GM06990 (cell line): ENCODE data around the gene HLA-G.

Experiments
- DNase-seq: peaks from one replicate; pipeline ENCODE4 v3.0.0-alpha.2; 2011; ENCODE audit not compliant: insufficient read length; ENCODE audit errors: extremely low read depth
- H3K27me3 ChIP-seq: replicated peaks from 2 replicates; pipeline ENCODE4 v1.6.0; 2011; ENCODE audit warnings: low read length; ENCODE audit not compliant: control insufficient read depth, insufficient read depth
- H3K36me3 ChIP-seq: 2 replicates; pipeline ENCODE4 v1.5.1; 2011; ENCODE audit warnings: low read length; ENCODE audit not compliant: control insufficient read depth, insufficient read depth
- H3K4me3 ChIP-seq: replicated peaks from 2 replicates; pipeline ENCODE4 v1.5.1; 2011; ENCODE audit warnings: low read depth, mild to moderate bottlenecking, control low read depth, low read length
- TF ChIP-seq, protein P1 (sequence below): IDR thresholded peaks from 2 replicates; pipeline ENCODE4 v1.5.1; 2011; ENCODE audit warnings: low read length, control low read depth, mild to moderate bottlenecking, inconsistent platforms; ENCODE audit not compliant: insufficient read depth, poor library complexity, severe bottlenecking

HLA-G gene

DNA sequence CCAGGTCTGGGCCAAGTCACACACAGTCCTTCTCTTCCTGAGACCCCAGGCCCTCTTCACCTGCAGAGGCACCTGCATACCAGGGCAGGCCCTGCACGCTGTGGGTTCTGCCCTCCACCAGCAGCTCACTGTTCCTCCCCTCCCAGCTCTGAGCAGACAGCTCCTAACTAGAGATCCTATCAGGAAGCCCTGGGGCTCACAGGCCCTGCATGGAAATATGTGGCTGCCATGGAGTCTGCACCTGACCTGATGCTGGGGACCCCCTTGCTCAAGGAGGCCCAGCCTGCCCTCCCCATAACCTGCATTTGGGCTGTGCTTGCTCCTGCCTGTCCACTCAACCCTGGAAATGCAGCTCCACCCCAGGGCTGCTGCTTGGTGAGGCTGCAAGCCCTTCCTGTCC is 14.6 kb upstream of the HLA-G start:
- TF ChIP-seq, protein P1, sequence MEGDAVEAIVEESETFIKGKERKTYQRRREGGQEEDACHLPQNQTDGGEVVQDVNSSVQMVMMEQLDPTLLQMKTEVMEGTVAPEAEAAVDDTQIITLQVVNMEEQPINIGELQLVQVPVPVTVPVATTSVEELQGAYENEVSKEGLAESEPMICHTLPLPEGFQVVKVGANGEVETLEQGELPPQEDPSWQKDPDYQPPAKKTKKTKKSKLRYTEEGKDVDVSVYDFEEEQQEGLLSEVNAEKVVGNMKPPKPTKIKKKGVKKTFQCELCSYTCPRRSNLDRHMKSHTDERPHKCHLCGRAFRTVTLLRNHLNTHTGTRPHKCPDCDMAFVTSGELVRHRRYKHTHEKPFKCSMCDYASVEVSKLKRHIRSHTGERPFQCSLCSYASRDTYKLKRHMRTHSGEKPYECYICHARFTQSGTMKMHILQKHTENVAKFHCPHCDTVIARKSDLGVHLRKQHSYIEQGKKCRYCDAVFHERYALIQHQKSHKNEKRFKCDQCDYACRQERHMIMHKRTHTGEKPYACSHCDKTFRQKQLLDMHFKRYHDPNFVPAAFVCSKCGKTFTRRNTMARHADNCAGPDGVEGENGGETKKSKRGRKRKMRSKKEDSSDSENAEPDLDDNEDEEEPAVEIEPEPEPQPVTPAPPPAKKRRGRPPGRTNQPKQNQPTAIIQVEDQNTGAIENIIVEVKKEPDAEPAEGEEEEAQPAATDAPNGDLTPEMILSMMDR = no peak
- no peaks in the 10 kb centered on the region for H3K36me3 ChIP-seq
- DNase-seq = no peak
- no peak overlapping the region for H3K4me3 ChIP-seq
- H3K27me3 ChIP-seq = no peaks in the 10 kb centered on the region

DNA sequence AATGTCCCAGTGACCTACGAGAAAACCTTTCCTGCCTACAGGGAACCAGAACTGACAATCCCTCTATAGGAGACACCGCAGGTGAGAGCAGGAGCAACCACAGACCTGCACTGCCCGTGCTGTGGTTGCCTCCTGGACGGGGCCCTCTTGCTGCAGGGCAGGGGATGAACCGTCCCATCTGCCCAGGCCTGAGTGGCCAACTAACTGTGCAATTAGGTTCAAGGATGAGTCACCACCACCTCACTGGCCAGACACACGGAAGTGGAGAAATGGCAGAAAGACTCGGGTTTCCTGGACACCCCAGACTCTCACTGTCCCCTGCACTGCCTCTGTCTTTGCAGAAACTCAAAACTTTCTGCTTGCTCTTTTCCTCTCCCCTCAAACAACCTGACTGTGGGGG is 13.8 kb upstream of the HLA-G start:
- Histone ChIP-seq H3K4me3 (no peak overlapping the region), H3K36me3 (no peaks in the 10 kb centered on the region)
- DNase-seq = no peak

DNA sequence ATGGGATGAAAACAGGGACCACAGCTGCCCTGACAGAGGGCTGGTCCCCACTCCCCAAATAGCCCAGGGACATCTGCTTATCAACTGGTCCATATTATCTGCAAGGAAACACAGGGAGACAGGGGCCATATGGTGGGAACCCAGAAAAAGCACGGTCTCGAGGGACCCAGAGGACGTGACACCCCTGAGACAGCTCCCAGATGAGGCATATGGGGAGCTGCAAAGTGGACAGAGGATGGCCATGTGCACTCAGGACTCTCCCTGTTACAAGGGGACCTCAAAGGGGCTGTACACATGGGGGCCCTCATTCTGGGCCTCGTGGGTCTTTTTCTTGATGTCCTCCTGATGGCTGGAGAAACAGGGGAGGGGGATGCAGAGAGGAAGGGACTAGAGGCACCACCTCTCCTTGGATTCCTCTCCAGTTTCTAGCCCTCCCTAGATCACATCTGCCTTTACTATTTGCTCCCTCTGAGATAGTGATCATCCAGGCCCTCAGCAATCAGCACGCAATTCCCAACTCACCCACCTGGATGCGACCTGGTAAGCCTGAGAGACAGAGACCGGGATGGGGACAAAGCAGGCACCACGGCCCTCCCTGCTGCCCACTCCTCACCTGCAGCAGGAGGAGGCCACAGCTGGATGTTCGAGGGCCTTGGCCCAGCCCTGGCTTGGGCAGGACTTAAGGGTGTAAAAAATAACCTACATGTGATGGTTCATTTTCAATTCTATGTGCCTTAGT is 13.1 kb upstream of the HLA-G start:
- TF ChIP-seq, protein P1 = no peak
- Histone ChIP-seq H3K27me3 (no peaks in the 10 kb centered on the region), H3K4me3 (no peak overlapping the region), H3K36me3 (no peaks in the 10 kb centered on the region)
- DNase-seq = no peak

More for the DNA sequence above, 13.8 kb upstream of the HLA-G start:
- no peaks in the 10 kb centered on the region for H3K27me3 ChIP-seq
- TF ChIP-seq, protein P1 = no peak

DNA sequence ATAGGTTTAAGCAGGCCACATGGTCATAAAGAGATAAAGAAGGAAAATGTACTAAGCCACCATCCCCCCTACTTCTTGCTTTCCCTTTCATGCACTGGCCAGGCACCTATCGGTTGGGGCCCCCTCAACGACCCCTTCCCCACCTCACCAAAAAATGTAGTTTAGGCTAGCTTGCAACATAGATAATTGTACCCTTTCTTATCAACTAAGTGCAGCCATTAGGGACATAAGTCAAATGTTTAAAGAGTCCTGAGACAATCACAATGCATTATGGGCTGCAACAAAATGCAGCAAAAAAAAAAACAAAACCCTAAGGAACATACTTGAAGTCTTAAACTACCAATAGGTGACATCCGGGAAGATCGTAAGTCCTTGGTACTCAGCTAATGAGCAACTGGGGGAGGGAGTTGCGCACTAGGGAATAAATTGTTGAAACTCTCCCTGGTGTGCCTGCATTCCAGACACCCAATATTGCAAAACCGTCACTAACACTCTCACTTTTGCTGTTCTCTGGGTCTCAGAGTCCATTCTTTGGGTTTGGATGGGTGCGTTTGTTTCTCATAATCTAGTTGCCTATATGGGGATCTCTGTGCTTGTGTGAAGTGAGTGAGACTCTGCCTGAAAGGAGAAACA is 12.4 kb upstream of the HLA-G start:
- no peaks in the 10 kb centered on the region for H3K36me3 ChIP-seq
- TF ChIP-seq, protein P1 = no peak
- H3K4me3 ChIP-seq = no peak overlapping the region
- H3K27me3 ChIP-seq = no peaks in the 10 kb centered on the region
- no peak for DNase-seq

DNA sequence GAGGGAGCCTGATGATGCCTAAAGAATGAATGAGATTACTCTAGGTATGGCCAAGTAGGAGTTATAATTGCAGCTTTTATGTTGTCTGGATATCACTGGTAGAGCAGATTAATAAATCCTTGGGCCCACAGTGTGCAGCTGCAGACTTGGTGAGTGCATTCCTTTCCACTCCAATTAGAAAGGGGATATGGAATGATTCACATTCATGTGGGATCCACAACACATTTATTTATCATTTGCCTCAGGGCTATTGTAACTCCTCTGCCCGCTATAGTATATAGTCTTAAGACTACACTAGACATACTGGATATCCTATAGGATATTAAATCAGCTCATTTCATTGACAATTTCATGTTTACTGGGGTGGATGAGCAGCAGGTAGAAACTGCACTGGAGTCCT is 11.6 kb upstream of the HLA-G start:
- Histone ChIP-seq H3K36me3 (no peaks in the 10 kb centered on the region), H3K4me3 (no peak overlapping the region), H3K27me3 (no peaks in the 10 kb centered on the region)
- TF ChIP-seq, protein P1 = no peak
- no peak for DNase-seq
